ENCODE measurements around the gene NPTX1. TPM values are rescaled to one million over a fixed set of nuclear protein-coding genes. Genes with fewer than 3 reads are reported as not detected.
A peak's percentile ranks its signal among the peaks of the same experiment; 100 is the strongest.

The NPTX1 gene
- total and polyA plus RNA-seq, 2 of the 13 experiments (the other 11 are each of a cell fraction or from before 2014, with no cell fraction given) = 0.01 TPM; not detected in 1

GRCh38 chr17:80441133-80441578, 35.3 kb downstream of the NPTX1 start (continued):
- TF ChIP-seq SNAPC4 (CRISPR knock-in tag; IDR thresholded peaks at IDR 0.05) (peak; percentile 58; the same call in 1 of the 2 replicates), TP53 (CRISPR knock-in tag; conservative IDR thresholded peaks at IDR 0.05) (no peak), HDAC6 (IDR thresholded peaks at IDR 0.05; ENCODE audit: low read depth, low read length) (no peak), NBN (conservative IDR thresholded peaks at IDR 0.05) (no peak), SMARCE1 (IDR thresholded peaks at IDR 0.05; ENCODE audit: borderline replicate concordance) (no peak), SP140L (CRISPR knock-in tag; IDR thresholded peaks at IDR 0.05; ENCODE audit: borderline replicate concordance) (peak; percentile 98; the same call in 1 of the 2 replicates), ZNF816 (CRISPR knock-in tag; IDR thresholded peaks at IDR 0.05; ENCODE audit: borderline replicate concordance) (peak; percentile 88; the same call in 1 of the 2 replicates), IRF9 (CRISPR knock-in tag; IDR thresholded peaks at IDR 0.05; ENCODE audit: borderline replicate concordance) (no peak), ZNF407 (CRISPR knock-in tag; IDR thresholded peaks at IDR 0.05; ENCODE audit: not compliant biosample characterization) (peak; percentile 46), RXRA (CRISPR knock-in tag; IDR thresholded peaks at IDR 0.05) (peak; percentile 38; the same call in 1 of the 2 replicates), GTF3A (CRISPR knock-in tag; conservative IDR thresholded peaks at IDR 0.05) (no peak), ZNF574 (CRISPR knock-in tag; IDR thresholded peaks at IDR 0.05) (peak; percentile 88)
